Activated T-helper 17 cell treated with anti-CD3 and anti-CD28 coated beads, Interleukin-2, amount 50 U/mL, for 72 hours (primary cell): Measurements from ENCODE around the gene UBXN6. TPM values are rescaled to one million over a fixed set of nuclear protein-coding genes. Genes with fewer than 3 reads are reported as not detected.

Experiments used
- ATAC-seq: fragments of 150-1000 bp; cut with Tn5 transposase; replicated peaks from 2 replicates; pipeline ENCODE4 v1.10.0; 2021; ENCODE audit warnings: mild to moderate bottlenecking, moderate library complexity
- H3K27ac Mint-ChIP-seq: one replicate; pipeline ENCODE4 v1.8.0; 2022; ENCODE audit warnings: mixed read lengths
- H3K27me3 Mint-ChIP-seq: one replicate; pipeline ENCODE4 v1.8.0; 2022; ENCODE audit warnings: mixed read lengths
- H3K36me3 Mint-ChIP-seq: one replicate; pipeline ENCODE4 v1.8.0; 2022; ENCODE audit warnings: low read depth, mild to moderate bottlenecking, mixed read lengths
- H3K4me1 Mint-ChIP-seq: one replicate; pipeline ENCODE4 v1.8.0; 2022; ENCODE audit warnings: mixed read lengths
- H3K4me3 Mint-ChIP-seq: one replicate; pipeline ENCODE4 v1.8.0; 2022; ENCODE audit warnings: mild to moderate bottlenecking, mixed read lengths
- H3K9me3 Mint-ChIP-seq: one replicate; pipeline ENCODE4 v1.8.0; 2022; ENCODE audit warnings: mixed read lengths
- total RNA-seq, 2 donors: library from RNA; stranded (reverse); gene quantifications; one replicate each; pipeline ENCODE4 v1.2.3, GENCODE V29; 2022

UBXN6 gene
- total RNA-seq, 2 donors from 2014 or later = 37.4 to 40.1 TPM

DNA sequence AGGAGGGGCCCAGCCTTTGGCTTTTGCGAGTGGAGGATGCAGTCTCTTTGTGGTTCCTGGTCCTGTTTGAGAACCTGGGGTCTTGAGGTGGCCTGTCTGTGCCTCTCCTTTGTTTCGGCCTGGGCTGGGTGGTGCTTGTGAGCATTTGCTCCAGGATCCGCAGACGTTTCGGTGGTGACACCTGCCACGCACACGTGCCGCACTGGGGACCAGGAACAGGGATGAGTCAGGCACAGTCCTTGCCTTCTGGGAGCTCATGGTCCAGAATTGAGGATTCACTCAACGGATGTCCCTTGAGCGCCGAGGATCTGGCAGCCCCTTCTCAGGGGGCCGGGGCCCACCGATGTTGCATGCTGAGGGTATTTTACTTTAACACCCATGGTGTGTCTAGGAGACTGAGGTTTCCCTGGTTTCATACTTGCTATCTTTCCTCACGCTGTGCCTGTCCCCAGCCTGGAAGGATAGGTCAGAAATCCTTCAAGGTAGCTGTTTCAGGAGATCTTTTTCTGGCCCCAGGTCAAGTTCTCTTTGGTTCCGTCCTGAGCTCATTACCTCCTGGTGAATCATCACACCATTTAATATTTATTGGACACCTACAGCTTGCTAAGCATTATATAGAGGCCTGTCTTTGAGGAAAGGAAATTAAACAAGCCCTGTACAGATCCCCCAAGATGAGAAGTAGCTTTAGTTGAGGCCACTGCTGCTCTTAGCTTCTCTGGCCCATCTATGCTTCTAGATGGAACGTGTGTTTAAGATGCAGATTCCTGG is 19.6 kb upstream of the UBXN6 start:
- Mint-ChIP-seq H3K36me3 (peaks cover 35% of the 10 kb centered on the region), H3K4me3 (no peak overlapping the region), H3K9me3 (no peaks in the 10 kb centered on the region), H3K27me3 (no peaks in the 10 kb centered on the region), H3K27ac (peak overlapping the region; percentile 31), H3K4me1 (no peaks in the 10 kb centered on the region)
- ATAC-seq = no peak

DNA sequence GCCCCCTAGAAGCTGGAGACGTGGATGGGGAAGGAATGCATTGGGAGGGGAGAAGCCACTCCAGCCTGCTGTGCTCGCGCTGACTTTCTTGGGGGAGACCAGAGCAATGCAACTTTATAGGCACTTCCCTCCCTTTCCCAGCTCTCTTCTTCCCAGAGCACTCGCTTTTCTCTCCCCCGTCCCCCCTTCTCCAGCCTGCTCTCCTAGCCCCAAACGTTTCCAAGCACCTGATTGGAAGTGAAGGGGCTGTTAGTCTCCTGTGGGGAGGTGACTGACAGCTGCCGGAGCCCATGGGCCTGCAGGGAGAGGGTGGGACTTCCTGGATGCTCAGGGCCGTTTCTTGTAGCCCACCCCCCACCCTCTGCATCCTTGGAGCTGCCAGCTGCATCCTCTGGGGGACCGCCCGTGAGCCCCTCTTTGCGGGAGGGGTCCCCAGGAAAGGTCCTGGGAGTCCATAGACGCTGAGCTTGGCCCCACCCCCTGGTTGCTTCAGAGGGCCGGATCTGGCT is 17.0 kb upstream of the UBXN6 start:
- Mint-ChIP-seq H3K27me3 (no peaks in the 10 kb centered on the region), H3K36me3 (peaks cover 26% of the 10 kb centered on the region), H3K4me3 (peak overlapping the region; percentile 72), H3K9me3 (no peaks in the 10 kb centered on the region), H3K4me1 (no peaks in the 10 kb centered on the region), H3K27ac (peak overlapping the region; percentile 19)
- ATAC-seq = no peak

DNA sequence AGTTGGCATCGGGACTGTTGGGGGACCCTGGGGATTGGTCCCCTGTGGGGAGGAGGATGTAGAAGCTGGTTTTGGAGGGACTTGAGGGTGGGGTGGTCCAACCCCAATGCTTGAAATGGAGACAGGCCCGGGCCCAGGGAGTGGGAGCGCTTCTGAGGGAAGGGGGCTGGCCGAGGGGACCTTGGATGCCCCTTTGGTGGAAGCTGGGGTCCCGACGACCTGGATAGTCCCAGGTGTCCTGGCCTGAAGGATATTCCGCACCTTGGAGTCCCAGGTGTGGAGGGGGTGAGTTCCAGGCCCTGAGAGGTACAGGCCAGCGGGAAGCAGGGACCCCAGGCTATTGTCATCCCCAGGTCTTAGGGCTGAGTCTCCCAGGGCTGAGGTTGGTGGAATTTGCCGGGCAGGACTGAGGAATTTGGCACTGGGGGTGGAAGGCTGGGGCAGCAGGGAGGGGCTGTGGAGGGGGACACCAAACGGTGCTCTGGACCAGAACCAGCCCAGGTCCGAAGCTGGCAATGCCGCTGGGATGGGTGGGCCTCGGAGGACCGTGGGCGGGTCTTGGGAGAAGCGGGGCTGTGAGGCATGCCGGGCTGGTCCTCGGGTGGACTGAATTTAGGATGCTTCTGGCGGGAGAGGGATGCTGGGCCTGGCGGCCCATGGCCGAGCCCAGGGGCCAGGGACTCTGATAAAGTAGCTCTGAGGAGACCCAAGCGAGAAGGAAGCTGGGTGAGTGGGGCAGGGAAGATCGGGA is 16.3 kb upstream of the UBXN6 start:
- Mint-ChIP-seq H3K36me3 (peaks cover 26% of the 10 kb centered on the region), H3K4me1 (no peaks in the 10 kb centered on the region), H3K4me3 (peak overlapping the region; percentile 72), H3K27ac (peak overlapping the region; percentile 19), H3K9me3 (no peaks in the 10 kb centered on the region), H3K27me3 (no peaks in the 10 kb centered on the region)
- no peak for ATAC-seq

DNA sequence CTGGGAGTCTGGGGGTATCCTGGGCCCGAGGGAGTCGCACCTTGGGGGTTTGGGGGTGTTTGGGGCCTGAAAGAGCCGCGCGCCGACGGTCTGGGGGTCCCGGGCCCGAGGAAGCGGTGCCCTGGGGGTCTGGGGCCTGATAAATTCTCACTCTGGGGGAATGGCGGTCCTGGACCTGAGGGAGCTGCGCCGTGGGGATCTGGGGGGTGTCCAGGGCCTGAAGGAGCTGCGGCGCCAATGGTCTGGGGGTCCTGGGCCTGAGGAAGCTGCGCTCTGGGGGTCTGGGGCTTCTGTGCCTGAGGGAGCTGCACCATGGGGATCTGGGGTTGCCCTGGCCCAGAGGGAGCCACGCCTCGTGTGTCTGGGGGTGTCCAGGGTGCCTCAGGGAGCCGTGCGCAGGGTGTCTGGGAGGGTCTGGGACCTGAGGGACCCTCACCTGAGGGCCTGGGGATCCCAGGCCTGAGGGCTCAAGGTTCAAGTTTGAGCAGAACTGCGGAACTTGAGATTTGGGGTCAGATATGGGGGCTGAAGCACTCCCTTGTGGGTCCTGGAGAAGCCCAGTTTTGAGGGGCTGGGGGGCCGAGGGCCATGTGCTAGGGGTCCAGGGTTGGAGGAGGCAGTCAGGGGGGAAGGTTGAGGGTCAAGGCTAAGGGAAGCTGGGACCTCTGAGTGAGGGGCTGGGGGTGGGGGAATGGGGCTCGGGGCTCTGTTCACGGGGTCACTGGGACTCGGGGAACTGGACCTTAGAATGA is 15.6 kb upstream of the UBXN6 start:
- no peak for ATAC-seq

GRCh38 chr19:4472174-4472974 is 14.8 kb upstream of the UBXN6 start, which contains the start of gene HDGFL2:
TSS of gene HDGFL2 (plus strand) at chr19:4472297. CDS start at chr19:4472351, 54 bp downstream.
- Mint-ChIP-seq H3K36me3 (peaks cover 13% of the 10 kb centered on the region), H3K4me1 (no peaks in the 10 kb centered on the region), H3K27ac (peak within 1 kb of the TSS; percentile 52), H3K4me3 (peak within 1 kb of the TSS; percentile 72), H3K9me3 (no peaks in the 10 kb centered on the region), H3K27me3 (no peaks in the 10 kb centered on the region)
- ATAC-seq = no peak

More for the DNA sequence above, 15.6 kb upstream of the UBXN6 start:
- H3K27ac Mint-ChIP-seq = peak overlapping the region; percentile 52
- H3K27me3 Mint-ChIP-seq = no peaks in the 10 kb centered on the region
- peak overlapping the region; percentile 72 for H3K4me3 Mint-ChIP-seq
- H3K4me1 Mint-ChIP-seq = no peaks in the 10 kb centered on the region
- no peaks in the 10 kb centered on the region for H3K9me3 Mint-ChIP-seq
- peaks cover 21% of the 10 kb centered on the region for H3K36me3 Mint-ChIP-seq

GRCh38 chr19:4471403-4472173 is 14.0 kb upstream of the UBXN6 start:
- peaks cover 5% of the 10 kb centered on the region for H3K36me3 Mint-ChIP-seq
- no peak overlapping the region for H3K27ac Mint-ChIP-seq
- H3K27me3 Mint-ChIP-seq = no peaks in the 10 kb centered on the region
- ATAC-seq = peak; percentile 91
- H3K4me3 Mint-ChIP-seq = no peak overlapping the region
- no peaks in the 10 kb centered on the region for H3K4me1 Mint-ChIP-seq
- H3K9me3 Mint-ChIP-seq = no peaks in the 10 kb centered on the region

GRCh38 chr19:4467835-4468234 is 10.2 kb upstream of the UBXN6 start:
- Mint-ChIP-seq H3K27ac (no peak overlapping the region), H3K4me1 (no peaks in the 10 kb centered on the region), H3K9me3 (no peaks in the 10 kb centered on the region), H3K36me3 (no peaks in the 10 kb centered on the region), H3K27me3 (no peaks in the 10 kb centered on the region), H3K4me3 (no peak overlapping the region)
- no peak for ATAC-seq

DNA sequence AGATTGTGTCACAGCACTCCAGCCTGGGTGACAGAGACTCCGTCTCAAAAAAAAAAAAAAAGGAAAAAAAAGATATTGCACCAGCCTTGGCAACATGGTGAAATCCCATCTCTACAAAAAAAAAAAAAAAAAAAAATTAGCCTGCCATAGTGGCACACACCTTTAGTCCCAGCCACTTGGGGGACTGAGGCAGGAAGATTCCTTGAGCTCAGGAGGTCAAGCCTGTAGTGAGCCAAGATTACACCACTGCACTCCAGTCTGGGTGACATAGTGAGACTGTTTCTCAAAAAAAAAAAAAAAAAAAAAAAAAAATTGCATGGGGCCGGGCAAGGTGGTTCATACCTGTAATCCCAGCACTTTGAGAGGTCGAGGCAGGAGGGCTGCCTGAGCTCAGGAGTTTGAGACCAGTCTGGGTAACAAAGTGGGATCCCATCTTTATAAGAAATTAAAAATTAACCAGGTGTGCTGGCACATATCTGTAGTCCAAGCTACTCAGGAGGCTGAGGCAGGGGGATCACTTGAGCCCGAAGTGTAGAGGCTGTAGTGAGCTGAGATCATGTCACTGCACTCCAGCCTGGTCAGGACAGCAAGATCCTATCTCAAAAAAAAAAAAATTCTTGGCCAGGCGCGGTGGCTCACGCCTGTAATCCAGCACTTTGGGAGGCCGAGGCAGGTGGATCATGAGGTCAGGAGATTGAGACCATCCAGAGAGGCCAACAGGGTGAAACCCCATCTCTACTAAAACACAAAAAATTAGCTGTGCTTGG is 7.4 kb upstream of the UBXN6 start:
- ATAC-seq = no peak
- H3K4me1 Mint-ChIP-seq = no peaks in the 10 kb centered on the region
- no peak overlapping the region for H3K4me3 Mint-ChIP-seq
- no peaks in the 10 kb centered on the region for H3K36me3 Mint-ChIP-seq
- no peak overlapping the region for H3K27ac Mint-ChIP-seq
- H3K27me3 Mint-ChIP-seq = no peaks in the 10 kb centered on the region
- H3K9me3 Mint-ChIP-seq = no peaks in the 10 kb centered on the region

DNA sequence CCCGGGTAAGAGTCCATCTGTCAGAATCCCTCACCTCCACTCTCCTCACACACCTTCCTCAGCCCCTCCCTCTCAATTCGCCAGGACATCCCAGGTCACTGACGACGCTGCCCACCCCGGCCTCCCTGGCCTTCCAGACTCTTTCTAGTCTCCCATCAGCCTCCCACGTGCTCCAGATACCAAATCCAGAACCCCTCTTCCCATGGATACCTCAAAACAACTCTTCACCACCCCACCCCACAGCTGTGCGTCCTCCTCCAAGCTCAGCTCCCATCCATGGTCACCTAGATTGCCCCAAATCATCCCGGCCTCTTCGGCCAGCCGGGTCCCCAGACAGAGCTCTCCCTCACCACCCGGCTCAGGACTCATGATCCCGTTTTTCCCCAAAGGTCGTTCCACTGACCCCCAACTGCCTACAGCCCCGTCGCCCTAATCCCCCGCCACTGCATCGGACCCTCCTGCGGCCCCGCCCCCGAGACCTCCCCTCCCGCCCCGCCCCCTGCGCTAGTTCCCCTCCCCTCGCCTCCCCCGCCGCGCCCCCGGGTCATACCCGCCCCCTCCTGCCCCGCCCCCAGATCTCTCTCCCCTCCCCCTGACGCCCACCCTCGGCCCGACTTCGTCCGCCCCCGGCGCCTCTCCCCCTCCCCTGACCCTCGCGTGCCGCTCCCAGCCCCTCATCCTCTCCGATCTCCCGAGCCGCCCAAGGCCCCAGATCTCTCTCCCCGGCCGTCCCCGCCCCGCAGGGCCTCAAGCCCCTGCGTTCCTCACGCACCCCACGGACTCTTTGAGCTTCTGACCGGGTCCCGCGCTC is 546 bp downstream of the UBXN6 start:
- Mint-ChIP-seq H3K27ac (peak overlapping the region; percentile 96), H3K9me3 (no peaks in the 10 kb centered on the region), H3K27me3 (no peaks in the 10 kb centered on the region), H3K4me1 (peaks cover 15% of the 10 kb centered on the region), H3K36me3 (no peaks in the 10 kb centered on the region), H3K4me3 (peak overlapping the region; percentile 96)
- ATAC-seq = peak; percentile 31

DNA sequence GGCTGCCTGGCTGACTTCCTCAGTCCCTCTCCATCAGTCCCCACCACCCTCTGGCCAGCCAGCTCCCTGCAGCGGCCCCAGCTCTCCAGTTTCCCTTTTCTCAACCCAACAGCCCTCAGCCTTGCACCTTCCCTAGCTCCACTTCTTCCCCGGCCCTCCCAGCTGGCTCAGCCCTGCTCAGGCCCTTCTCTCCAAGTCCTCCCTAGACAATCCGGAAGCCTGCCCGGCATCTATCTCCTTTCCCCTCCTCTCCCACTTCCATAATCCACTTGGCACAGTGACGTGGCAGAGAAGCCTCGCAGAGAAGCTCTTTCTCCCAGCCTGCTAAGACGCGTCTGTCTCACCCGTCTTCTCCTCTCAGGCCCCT is 1.1 kb downstream of the UBXN6 start:
- Mint-ChIP-seq H3K4me1 (peaks cover 15% of the 10 kb centered on the region), H3K27ac (peak overlapping the region; percentile 96), H3K9me3 (no peaks in the 10 kb centered on the region), H3K4me3 (peak overlapping the region; percentile 96), H3K36me3 (peaks cover 6% of the 10 kb centered on the region), H3K27me3 (no peaks in the 10 kb centered on the region)
- ATAC-seq = no peak

- H3K27ac Mint-ChIP-seq = peak overlapping the region; percentile 96
Measured at GRCh38 chr19:4455719-4456475, 1.7 kb downstream of the UBXN6 start.

More at GRCh38 chr19:4455719-4456475, 1.7 kb downstream of the UBXN6 start:
- Mint-ChIP-seq H3K27me3 (no peaks in the 10 kb centered on the region), H3K4me3 (peak overlapping the region; percentile 96), H3K9me3 (no peaks in the 10 kb centered on the region), H3K4me1 (peaks cover 15% of the 10 kb centered on the region), H3K36me3 (peaks cover 11% of the 10 kb centered on the region)
- ATAC-seq = no peak
